ENCODE measurements around the gene DSCAM.

The DSCAM gene

DNA sequence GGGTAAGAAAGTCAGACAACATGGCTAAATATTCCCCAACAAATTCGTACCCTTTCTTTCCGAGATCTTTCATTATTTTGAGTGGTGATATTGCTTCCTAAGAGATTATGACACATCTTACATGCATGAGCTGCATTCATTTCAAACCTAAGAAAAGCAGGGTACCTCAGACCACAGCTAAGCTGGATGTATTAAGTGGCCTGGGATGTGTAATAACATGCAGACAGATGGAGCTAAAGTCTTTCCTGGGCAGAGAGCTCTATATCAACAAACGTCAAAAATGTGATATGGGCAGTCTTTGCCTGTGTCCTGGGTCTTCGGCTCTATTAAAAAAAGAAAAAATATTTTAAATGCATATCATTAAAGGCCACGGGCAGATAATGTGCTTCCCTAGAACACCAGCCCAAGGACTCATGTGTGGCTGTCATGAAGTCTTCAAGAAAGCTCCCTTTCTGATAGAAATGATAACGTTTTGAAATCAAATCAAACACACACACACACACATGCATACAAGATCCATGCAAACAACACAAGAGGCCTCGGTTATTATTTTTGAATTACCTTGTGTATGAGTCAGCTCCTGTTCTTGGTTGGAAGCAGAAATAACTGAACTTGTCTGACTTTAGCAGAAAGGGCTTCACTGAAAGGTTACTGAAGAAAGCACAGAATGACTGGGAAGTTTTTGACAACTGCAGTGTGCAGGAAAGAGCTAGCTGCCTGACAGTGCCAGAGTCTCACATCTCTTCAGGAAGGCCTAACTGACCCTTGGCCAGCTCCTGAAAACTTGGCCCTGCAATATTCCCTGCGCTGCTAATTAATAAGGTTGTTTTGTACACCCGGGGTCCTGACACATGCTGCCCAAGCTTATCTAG lies 231.2 kb downstream of the DSCAM start:
- DNase-seq (ENCODE audit: low read depth in 2 of 2), result no peak

DNA sequence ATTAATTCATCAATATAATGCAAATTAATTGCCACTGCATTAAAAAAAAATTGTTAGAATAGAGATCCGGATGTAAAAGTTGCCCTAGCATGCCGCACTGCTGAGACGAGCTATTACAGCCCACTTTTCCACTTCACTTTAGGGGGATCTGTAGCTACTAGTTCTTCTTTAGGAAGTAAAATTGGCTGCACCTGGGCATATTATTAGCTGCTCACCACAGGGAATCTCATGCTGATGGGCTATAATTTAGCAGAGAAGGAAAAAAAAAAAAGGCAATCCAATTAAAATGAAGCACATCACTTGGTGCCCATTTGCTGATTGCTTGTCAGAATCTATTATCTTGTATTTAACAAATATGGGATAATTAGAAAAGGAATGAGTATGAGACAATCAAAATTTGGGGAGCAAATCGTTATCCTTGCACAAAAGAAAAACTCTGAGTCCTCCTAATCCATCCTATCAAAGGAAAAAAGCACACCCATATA lies 233.4 kb downstream of the DSCAM start:
- DNase-seq (ENCODE audit: low read depth in 2 of 2), result no peak

DNA sequence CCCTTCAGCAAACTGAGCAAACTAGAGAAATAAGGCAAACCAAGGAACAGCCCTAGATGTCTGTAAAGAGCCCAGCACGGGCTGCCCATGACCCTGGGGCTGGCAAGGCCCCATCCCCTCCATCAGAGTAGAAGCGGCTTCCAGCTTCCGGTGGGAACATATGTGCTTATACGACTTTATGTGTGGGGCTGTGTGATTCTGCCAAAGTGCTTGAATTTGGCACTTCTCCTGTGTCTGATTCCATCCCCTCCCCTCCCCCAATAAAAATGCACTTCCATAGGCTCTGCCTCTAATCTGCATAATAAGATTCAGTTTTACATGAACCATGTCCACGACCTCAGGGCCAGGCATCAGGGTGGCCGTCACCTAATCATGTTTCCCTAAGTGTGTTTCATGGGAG lies 236.6 kb downstream of the DSCAM start:
- DNase-seq (ENCODE audit: low read depth in 2 of 2), result no peak

DNA sequence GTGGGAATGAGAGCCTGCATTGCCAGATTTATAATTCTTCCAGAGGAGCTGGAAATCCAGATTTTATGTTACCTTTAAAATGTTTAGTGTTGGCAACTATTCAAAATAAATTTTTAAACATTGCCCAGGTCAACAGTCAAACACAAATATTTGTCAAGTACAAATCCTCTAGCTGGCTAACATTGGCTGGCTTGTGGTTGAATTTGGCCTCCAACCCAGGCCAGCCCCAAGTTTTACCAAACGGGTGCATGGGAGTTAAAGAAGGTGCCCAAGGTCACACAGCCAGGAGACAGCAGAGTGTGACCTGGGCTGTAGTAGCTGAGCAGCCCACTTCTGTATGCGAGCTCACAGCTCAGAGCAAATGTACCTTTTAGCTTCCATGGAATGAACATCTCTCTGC lies 240.6 kb downstream of the DSCAM start:
- DNase-seq (ENCODE audit: low read depth in 2 of 2), result no peak

DNA sequence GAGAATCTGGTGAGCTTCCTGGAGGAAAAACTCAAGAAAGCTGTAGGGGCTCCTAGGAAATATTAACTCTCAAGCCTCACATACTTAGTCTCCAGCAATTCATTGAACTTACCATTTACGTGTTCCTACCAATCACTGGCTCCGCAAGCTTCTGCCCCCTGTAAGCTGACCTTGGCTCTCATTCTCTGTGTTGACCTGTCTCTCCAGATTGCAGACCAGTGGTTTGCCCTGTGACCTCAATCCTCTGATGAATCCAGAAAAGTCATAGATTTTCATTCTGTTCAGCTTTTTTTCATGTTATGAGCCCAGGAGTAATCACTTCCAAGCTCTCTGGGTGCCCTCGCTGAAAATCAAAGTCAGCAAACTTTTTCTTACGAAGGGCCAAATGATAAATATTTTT lies 241.9 kb downstream of the DSCAM start:
- DNase-seq (ENCODE audit: low read depth in 2 of 2), result no peak

DNA sequence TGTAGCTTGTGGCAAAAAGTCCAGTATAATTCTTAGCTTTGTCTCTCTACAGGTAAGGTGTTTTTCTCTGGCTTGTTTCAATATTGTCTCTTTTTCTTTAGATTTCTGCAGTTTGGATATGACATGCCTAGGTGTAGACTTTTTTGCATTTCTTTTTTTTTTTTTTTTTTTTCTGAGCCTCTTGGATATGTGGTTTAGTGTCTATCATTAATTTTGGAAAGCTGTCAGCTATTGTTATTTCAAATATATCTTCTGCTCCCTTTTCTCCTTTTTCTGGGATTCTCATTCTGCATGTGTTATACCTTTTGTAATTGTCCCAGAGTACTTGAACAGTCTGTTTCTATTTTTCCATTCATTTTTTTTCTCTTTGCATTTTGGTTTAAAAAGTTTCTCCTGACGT lies 243.2 kb downstream of the DSCAM start:
- no peak for DNase-seq (ENCODE audit: low read depth in 2 of 2)

DNA sequence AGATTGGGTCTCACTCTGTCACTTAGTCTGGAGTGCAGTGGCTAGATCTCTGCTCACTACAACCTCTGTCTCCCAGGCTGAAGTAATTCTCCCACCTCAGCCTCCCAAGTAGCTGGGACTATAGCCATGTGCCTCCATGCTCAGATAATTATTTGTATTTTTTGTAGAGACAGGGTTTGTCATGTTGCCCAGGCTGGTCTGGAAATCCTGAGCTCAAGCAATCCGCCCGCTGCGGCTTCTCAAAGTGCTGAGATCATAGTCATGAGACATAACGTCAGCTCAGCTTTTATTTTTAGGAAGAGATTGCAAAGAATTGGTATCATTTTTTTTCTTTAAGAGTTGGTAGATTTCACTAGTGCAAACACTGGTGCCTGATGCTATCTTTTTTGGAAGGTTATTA lies 244.9 kb downstream of the DSCAM start:
- DNase-seq (ENCODE audit: low read depth in 2 of 2), result no peak

DNA sequence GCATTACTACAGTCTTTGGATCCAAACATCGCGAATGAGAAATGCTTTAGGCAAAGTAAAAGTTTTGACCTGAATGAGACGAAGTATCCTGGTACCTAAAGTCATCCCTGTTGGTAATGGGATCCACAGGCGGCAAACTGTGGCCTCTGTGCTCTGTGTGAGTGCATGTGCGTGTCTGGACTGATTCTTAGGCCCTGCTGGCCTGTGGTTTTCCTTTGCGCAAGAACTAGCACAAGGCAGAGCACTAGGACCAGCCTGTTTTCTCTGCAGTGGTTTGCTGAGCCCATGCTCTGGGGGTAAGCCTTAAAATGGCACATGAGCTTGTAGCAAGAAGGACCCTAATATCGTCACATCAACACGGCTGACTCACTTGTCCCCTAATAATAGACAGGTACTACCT lies 251.2 kb downstream of the DSCAM start:
- no peak for DNase-seq (ENCODE audit: low read depth in 2 of 2)

DNA sequence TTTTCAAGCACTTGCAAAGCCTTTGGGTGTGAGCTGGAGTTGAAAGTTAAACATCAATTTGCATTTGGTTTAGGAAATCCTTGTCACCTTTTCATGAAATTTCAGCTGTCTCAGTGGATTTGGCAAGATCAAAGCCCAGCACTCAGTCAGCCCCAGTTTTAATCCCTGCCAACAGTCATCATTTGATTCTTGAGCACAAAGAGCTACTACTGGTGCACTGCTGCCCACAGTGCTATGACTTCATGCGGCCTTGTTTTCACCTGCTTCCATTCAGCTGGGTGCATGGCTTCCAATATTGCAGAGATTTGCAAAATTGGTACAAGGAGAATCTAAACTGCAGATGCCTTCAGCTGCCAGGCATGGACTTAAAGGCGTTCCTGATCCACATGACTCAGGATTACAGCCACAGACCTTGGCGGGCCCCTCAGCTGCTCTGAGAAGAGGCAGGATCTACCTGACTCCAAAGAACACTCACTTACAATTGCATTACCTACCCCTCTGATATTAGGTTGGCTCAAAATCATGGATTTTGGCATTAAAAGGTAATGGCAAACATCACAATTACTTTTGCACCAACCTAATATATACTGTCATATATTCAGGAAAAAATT lies 259.1 kb downstream of the DSCAM start:
- no peak for DNase-seq (ENCODE audit: low read depth in 2 of 2)

DNA sequence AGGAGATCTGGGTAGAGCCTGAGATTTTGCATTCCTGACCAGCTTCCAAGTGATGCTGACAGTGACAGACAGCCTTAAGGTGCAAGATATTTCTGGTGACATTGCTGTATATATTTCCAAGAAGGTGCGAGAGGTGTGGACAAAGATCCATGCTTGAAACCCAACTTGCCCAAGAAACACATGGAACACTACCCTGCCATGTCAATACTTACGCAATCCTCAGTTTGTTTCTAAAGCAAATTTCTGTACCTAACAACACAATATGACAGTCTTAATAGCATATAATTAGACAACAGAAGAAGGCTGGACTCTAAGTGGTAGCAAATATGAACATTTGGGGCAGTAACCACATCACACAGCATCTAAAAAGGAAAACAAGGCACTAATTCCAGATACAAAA lies 260.4 kb downstream of the DSCAM start:
- no peak for DNase-seq (ENCODE audit: low read depth in 2 of 2)

DNA sequence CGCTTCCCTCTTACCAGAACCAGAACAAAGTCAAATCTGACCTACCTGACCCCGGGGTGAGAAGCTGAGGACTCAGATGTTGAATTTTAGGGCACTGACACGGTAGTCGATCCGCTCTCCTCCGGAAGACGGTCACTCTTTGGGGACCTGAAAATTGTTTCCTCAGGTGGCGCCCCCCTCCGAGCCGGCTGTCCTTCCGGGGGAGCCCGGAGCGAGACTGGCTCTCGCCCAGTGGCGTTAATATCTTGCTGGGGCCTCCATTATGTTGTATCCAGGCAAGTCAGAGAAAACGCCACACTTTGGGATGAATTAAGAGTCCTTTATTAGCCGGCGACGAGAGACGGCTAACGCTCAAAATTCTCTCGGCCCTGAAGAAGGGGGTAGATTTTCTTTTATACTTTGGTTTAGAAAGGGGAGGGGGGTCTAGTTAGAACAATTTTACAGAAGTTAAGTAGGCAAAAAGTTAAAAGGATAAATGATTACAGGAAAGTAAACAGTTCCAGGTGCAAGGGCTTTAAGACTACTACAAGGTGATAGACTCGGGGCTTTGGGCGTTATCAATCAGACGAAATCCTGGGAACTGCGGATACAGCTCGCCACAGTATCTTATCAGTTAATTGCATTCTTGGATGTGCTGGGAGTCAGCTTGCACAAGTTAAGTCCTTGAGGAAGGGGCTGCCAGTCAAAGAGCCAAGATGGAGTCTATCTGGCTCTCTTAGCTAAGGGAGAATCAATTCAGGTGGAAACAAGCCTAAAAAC lies 269.5 kb downstream of the DSCAM start:
- no peak for DNase-seq (ENCODE audit: low read depth in 2 of 2)

DNA sequence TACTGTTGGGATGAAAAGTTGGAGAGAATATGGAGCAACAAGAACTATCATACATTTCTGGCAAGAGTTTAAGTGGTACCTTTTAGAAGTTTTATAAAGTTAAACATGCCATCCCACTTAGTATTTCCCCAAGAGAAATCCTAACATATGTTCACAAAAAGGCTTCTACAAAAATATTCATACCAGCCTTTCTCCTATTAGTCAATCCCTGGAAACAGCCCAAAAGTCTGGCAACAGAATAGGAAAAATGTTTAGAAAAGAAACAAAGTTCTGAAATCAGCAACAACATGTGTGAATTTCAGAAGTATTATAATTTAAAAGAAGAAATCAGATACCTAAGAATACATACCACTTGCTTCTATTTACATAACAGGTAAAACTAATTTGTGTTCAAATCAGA lies 271.0 kb downstream of the DSCAM start:
- no peak for DNase-seq (ENCODE audit: low read depth in 2 of 2)

DNA sequence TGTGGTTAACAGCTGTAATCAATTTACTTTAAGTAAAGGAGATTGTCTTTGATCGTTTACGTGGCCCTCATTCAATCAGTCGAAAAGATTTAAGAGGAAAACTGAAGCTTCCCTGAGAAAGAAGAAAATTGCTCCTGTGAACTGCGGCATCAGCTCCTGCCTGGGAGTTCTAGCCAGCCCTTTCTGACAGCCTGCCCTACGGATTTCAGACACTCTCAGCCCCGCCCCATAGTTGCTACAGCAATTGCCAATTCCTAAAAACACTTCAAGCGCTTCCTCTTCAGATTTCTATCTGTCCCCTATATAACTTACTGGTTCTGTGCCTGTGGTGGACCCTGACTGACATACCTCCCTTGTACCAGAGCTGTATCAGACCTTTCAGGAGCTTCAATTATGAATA lies 277.6 kb downstream of the DSCAM start:
- DNase-seq (ENCODE audit: low read depth in 2 of 2), result no peak

DNA sequence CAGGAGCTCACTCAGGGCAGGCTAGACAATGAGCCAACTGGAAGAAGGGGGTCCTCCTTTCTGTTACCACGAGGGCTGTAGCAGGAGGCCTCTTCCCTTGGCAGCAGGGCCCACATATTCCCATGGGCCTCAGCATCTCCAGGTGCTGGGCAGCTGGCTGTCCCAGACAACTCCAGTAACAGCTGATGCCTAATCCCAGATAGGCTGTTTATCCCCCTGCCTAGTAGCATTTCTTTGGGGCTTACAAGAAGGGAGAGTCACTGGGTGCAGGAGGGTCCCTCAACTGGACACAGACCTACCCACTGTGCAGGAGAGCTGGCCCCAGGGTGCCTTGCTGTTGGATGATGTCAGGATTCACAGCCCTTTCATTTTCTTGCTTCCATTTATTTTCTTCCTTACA lies 278.2 kb downstream of the DSCAM start:
- DNase-seq (ENCODE audit: low read depth in 2 of 2), result no peak

DNA sequence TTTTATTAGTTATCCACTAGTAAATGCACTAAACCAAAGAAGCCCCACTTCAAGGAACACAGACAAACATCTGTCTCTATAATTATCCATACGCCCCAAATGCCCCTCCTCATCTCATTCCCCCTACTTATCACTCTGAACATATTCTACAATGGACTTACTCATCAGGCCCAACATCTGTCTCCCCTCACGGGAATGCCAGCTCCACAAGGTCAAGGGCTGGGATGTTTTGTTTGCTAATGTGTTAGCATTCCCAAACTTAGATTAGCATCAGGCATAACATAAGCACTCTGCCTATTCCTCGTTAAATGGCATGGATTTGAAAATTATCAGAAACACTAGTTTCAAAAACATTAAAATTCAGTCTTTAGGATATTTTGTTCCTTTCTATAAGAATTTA lies 279.5 kb downstream of the DSCAM start:
- DNase-seq (ENCODE audit: low read depth in 2 of 2), result no peak

DNA sequence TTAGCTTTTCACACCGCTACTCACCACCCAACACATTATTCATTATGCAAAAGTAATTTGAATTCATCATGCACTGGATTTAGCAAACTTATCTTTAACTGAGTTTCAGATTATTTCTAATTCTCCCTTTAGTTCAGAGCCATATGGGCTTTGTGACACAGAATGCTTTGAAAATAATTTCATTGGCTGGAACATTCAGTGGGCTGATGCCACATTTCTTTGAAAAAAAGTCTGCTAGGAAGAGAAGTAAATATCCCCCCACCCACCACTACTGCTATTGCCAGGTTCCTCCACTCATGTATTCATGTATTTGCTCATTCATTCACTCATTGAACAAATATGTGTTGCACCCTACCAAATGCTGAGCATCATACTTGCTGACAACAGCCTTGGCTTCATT lies 280.5 kb downstream of the DSCAM start:
- no peak for DNase-seq (ENCODE audit: low read depth in 2 of 2)

DNA sequence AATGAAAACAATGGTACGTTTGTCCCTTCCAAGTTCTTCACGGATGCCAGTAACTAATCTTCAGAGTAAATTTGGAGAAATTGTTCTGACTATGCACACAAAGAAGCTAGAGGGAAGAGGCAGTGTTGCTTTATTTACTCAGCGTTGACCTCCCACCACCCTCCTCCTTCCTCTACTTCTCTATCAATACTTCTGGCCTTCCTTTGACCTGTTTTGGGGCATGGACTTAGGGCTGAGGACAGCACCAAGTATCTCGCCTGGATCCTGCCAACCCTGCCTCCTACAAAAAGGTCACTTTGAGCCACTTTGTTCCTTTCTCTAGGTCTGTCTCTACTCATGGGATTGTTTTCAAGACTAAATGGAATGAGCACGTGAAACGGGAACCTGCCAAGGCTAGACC lies 282.6 kb downstream of the DSCAM start:
- no peak for DNase-seq (ENCODE audit: low read depth in 2 of 2)

DNA sequence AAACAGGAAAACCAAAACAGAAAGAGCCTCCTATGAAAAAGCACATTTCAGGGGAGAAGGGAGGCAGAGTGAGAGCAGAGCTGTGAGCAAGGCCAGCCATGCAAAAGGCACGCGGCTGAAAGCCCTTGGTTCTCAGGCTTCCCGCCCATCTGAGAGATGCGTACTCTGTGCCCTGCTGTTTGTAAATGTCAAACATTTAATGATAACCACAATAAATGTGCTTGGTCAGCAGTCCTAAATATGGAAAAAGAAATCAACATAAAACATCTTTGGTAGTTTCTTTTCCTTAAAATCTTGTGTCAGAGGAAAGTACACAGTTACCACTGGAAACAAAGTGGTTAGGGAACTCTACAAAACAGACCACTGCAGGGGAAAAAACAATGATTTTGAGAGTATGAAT lies 283.1 kb downstream of the DSCAM start:
- DNase-seq (ENCODE audit: low read depth in 2 of 2), result no peak

DNA sequence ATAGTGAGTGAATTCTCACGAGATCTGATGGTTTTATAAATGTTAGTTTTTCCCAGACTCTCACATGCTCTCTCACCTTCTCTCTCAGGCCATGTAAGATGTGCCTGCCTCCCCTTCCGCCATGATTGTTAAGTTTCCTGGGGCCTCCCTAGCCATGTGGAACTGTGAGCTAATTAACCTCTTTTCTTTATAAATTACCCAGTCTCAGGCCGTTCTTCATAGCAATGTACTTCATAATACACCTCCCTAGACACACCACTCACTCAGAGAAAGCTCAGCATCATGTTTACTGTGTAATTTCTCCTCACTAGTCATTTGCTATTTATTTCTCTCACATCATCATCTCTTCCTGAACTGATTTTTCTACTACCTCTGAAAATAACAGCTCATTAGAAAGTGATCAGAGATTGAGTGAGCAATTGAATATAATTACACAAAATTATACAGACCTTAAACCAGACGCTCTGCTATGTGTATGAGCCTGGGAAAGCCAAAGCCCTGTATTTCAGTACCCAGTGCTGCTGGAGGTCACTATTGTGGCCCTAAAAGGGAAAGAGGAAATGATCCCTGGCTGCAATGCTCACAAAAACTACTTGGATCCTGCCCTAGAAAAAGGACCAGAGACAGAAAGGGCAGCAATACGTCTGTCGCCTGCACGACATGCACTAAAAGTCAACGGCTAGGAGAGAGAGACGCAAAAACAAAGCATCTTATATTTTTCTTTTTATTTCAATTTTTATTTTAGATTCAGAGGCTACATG lies 284.5 kb downstream of the DSCAM start:
- DNase-seq (ENCODE audit: low read depth in 2 of 2), result no peak

DNA sequence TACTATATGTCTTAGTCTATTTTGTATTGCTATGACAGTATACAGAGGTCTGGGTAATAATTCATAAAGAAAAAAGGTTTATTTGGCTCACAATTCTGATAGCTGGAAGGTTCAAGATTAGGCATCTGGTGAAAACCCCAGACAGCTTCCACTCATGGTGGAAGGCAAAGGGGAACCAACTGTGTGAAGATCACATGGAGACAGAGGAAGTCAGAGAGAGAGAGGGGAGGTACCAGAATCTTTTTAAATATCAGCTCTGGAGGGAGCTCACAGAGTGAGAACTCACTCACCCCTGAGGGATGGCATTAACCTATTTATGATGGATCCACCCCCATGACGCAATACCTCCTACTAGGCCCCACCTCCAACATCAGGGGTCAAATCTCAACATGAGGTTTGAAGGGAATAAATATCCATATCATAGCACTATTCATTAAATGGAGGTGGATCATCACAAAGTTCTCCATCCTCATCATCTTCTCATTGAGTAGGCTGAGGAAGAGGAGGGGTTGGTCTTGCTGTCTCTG lies 290.5 kb downstream of the DSCAM start:
- DNase-seq (ENCODE audit: low read depth in 2 of 2), result no peak

DNA sequence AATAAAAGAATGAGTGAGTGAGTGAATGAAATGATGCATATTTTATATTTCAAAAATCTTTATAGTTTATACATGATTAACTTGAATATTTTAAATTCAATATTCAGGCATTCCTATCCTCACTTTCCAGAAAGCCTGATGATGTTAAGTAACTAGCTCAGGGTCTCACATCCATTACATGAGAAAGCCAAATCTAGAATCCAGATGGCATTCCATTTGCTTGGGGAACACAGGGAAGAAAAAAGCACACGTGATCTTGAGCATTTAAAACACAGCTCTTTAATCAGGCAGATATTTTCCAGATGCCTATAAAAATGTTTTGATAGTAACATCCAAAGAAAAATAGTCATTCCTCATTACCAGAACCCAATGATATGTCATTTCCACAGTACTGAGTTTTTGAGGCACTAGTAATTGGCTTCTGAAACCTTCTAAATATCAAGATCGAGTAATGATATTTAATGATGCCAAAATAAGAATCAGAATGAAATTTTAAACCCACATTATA lies 291.9 kb downstream of the DSCAM start:
- no peak for DNase-seq (ENCODE audit: low read depth in 2 of 2)

DNA sequence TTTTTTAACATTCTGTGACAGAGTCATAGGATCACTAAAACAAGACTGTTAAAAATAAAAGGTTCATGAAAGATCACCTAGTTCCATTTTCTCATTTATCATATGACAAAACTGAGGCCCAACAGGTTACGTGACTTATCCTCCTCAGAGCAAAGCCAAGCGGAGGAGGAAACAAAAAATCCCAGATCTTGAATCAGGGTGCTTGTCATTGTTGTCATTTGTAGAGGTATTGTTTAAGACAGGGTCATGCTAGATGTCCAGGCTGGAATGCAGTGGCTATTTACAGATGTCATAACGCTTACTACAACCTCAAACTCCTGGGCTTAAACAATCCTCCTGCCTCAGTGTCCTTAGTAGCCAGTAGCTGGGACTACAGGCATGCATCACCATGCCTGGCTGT lies 293.2 kb downstream of the DSCAM start:
- no peak for DNase-seq (ENCODE audit: low read depth in 2 of 2)
